Measurements from ENCODE around the gene ZNF823. TPM values are rescaled to one million over a fixed set of nuclear protein-coding genes. Genes with fewer than 3 reads are reported as not detected.

ZNF823 gene
- total and polyA plus RNA-seq, 2 of the 4 experiments (the other 2 are of a cell fraction): 2.2 to 9.3 TPM

DNA sequence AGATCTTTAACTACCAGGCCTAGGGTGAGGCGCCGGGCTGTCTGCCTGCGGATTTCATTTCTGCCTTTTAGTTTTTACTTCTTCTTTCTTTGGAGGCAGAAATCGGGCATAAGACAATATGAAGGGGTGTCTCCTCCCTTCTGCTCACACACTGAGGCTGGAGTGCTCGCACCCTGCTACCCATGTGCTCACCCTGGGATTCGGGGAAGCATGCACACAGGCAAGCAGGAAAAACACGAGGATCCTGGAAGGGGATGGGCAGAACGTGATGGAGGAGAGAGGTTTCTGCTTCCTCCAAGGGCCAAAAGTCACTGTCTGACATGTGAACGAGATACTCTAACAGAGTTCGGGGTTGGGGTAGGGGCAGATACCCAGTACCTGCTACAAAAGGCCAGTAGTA lies 28.4 kb downstream of the ZNF823 start:
- Histone ChIP-seq H3K79me1 (ENCODE audit: low read depth in 1 of 2, low read length in 2 of 2) (no peaks in the 10 kb centered on the region), H3K4me1 (ENCODE audit: control insufficient read depth, insufficient read depth, low read length) (no peaks in the 10 kb centered on the region), H3K14ac (replicated peaks; ENCODE audit: low read depth, low read length) (no peak overlapping the region), H4K20me1 (ENCODE audit: insufficient read depth, low read length) (no peaks in the 10 kb centered on the region), H3K56ac (ENCODE audit: extremely low read depth, insufficient read depth, low read length) (no peak overlapping the region), H3K4me2 (ENCODE audit: low read depth, low read length) (no peak overlapping the region), H3K18ac (ENCODE audit: low read depth, low read length) (no peak overlapping the region), H4K8ac (ENCODE audit: low read depth in 2 of 2, low read length in 2 of 2) (no peak overlapping the region), H3K9ac (ENCODE audit: low read depth, low read length) (no peak overlapping the region), H3K27me3 (ENCODE audit: control insufficient read depth, insufficient read depth, low read length) (peaks cover under 1% of the 10 kb centered on the region; the same call in 1 of the 2 replicates), H3K36me3 (ENCODE audit: control insufficient read depth, insufficient read depth, low read length) (no peaks in the 10 kb centered on the region), H2BK120ac (ENCODE audit: low read depth, low read length) (no peak overlapping the region), H3K23ac (ENCODE audit: low read depth, low read length) (no peak overlapping the region), H3K27ac (ENCODE audit: insufficient read depth, low read length) (no peak overlapping the region), H2AK5ac (ENCODE audit: low read depth, low read length) (no peak overlapping the region), H2AFZ (replicated peaks; ENCODE audit: low read length, poor library complexity) (no peak overlapping the region), H3K9me3 (ENCODE audit: control insufficient read depth, insufficient read depth, low read length) (no peaks in the 10 kb centered on the region), H3K9me1 (ENCODE audit: insufficient read depth, low read length) (no peaks in the 10 kb centered on the region), H4K5ac (ENCODE audit: low read depth, low read length) (no peak overlapping the region), H2BK15ac (ENCODE audit: low read depth, low read length) (no peak overlapping the region), H3K4ac (ENCODE audit: low read depth, low read length) (no peak overlapping the region), H2BK20ac (ENCODE audit: low read depth, low read length) (no peak overlapping the region), H2AK9ac (replicated peaks; ENCODE audit: low read depth, low read length, poor library complexity) (no peak overlapping the region), H2BK5ac (ENCODE audit: low read depth, low read length, poor library complexity, severe bottlenecking) (no peak overlapping the region), H3K4me3 (ENCODE audit: insufficient read depth, low read depth, low read length) (no peak overlapping the region), H4K91ac (ENCODE audit: insufficient read depth, low read depth, low read length) (no peak overlapping the region)
- intact Hi-C loops (cut with micrococcal nuclease): no loop called here
- ChIA-PET CTCF (interaction anchor here (1.6 kb wide), 1 partner anchor 10 kb away, joined by 11 read pairs; no protein-coding TSS in a partner anchor), POLR2A (ENCODE audit: unreplicated experiment) (no interaction called here)
- WGBS, 2 experiments (ENCODE audit: extremely low coverage in 2 of 2, insufficient read length in 1 of 2): no CpG with 5 or more reads among the region's 10 CpGs
- TF ChIP-seq, protein P1, sequence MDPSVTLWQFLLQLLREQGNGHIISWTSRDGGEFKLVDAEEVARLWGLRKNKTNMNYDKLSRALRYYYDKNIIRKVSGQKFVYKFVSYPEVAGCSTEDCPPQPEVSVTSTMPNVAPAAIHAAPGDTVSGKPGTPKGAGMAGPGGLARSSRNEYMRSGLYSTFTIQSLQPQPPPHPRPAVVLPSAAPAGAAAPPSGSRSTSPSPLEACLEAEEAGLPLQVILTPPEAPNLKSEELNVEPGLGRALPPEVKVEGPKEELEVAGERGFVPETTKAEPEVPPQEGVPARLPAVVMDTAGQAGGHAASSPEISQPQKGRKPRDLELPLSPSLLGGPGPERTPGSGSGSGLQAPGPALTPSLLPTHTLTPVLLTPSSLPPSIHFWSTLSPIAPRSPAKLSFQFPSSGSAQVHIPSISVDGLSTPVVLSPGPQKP (IDR thresholded peaks at IDR 0.05; ENCODE audit: borderline replicate concordance, low read depth, low read length): no peak
- TF ChIP-seq SMC3 (IDR thresholded peaks at IDR 0.05; ENCODE audit: low read depth, low read length) (no peak), MXI1 (IDR thresholded peaks at IDR 0.05; ENCODE audit: borderline replicate concordance, low read depth, low read length) (no peak), NFE2L2 (IDR thresholded peaks at IDR 0.05; ENCODE audit: low read depth, low read length) (no peak), RFX5 (IDR thresholded peaks at IDR 0.05; ENCODE audit: low read depth, low read length) (no peak), RAD21 (IDR thresholded peaks at IDR 0.05; ENCODE audit: low read length) (no peak), POLR2A (IDR thresholded peaks at IDR 0.05; ENCODE audit: low read depth, low read length) (no peak), RCOR1 (IDR thresholded peaks at IDR 0.05; ENCODE audit: insufficient replicate concordance, low read length) (no peak), BHLHE40 (IDR thresholded peaks at IDR 0.05; ENCODE audit: low read depth, low read length) (no peak), CEBPB (IDR thresholded peaks at IDR 0.05; ENCODE audit: low read depth, low read length) (no peak), FOS (IDR thresholded peaks at IDR 0.05; ENCODE audit: low read depth, low read length) (no peak), MAFK (IDR thresholded peaks at IDR 0.05; ENCODE audit: low read depth, low read length) (no peak), CHD1 (IDR thresholded peaks at IDR 0.05; ENCODE audit: low read depth, low read length) (no peak), MAZ (IDR thresholded peaks at IDR 0.05; ENCODE audit: borderline replicate concordance, low read depth, low read length) (no peak)
- TF ChIP-seq, protein P2, sequence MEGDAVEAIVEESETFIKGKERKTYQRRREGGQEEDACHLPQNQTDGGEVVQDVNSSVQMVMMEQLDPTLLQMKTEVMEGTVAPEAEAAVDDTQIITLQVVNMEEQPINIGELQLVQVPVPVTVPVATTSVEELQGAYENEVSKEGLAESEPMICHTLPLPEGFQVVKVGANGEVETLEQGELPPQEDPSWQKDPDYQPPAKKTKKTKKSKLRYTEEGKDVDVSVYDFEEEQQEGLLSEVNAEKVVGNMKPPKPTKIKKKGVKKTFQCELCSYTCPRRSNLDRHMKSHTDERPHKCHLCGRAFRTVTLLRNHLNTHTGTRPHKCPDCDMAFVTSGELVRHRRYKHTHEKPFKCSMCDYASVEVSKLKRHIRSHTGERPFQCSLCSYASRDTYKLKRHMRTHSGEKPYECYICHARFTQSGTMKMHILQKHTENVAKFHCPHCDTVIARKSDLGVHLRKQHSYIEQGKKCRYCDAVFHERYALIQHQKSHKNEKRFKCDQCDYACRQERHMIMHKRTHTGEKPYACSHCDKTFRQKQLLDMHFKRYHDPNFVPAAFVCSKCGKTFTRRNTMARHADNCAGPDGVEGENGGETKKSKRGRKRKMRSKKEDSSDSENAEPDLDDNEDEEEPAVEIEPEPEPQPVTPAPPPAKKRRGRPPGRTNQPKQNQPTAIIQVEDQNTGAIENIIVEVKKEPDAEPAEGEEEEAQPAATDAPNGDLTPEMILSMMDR (conservative IDR thresholded peaks at IDR 0.05; ENCODE audit: low read depth, low read length): no peak
- TF ChIP-seq, protein P3, sequence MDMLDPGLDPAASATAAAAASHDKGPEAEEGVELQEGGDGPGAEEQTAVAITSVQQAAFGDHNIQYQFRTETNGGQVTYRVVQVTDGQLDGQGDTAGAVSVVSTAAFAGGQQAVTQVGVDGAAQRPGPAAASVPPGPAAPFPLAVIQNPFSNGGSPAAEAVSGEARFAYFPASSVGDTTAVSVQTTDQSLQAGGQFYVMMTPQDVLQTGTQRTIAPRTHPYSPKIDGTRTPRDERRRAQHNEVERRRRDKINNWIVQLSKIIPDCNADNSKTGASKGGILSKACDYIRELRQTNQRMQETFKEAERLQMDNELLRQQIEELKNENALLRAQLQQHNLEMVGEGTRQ (IDR thresholded peaks at IDR 0.05; ENCODE audit: low read depth, low read length): no peak
- dilution Hi-C loops (cut with HindIII; ENCODE audit: low sequenced_read_pairs, unreplicated experiment): no loop called here
- in situ Hi-C loops (cut with MboI; ENCODE audit: low sequenced_read_pairs): no loop called here
- DNase-seq (no peak), ATAC-seq (ENCODE audit: low read depth) (no peak)
- no TSS peak for BruUV-seq (replicated peaks)
